Ishikawa (cell line): Measurements from ENCODE around the gene HOXD12.

ENCODE experiments used
- CEBPB ChIP-seq: IDR thresholded peaks from 2 replicates; pipeline ENCODE4 v1.6.1; 2012
- CREB1 ChIP-seq: IDR thresholded peaks from 2 replicates; pipeline ENCODE4 v1.6.1; 2012; ENCODE audit warnings: low read depth
- EGR1 ChIP-seq: IDR thresholded peaks from 2 replicates; pipeline ENCODE4 v1.6.1; 2012
- EP300 ChIP-seq: IDR thresholded peaks from 2 replicates; pipeline ENCODE4 v1.6.1; 2012; ENCODE audit warnings: borderline replicate concordance
- FOXM1 ChIP-seq: IDR thresholded peaks from 2 replicates; pipeline ENCODE4 v1.6.1; 2012; ENCODE audit warnings: low read depth, borderline replicate concordance
- MAX ChIP-seq: IDR thresholded peaks from 2 replicates; pipeline ENCODE4 v1.6.1; 2012
- NFIC ChIP-seq: IDR thresholded peaks from 2 replicates; pipeline ENCODE4 v1.6.1; 2012
- RAD21 ChIP-seq: IDR thresholded peaks from 2 replicates; pipeline ENCODE4 v1.6.1; 2012; ENCODE audit warnings: low read depth
- TAF1 ChIP-seq: IDR thresholded peaks from 2 replicates; pipeline ENCODE4 v1.6.1; 2012; ENCODE audit warnings: low read depth, mild to moderate bottlenecking
- TCF12 ChIP-seq: IDR thresholded peaks from 2 replicates; pipeline ENCODE4 v1.6.1; 2012; ENCODE audit warnings: low read depth
- TEAD4 ChIP-seq: IDR thresholded peaks from 2 replicates; pipeline ENCODE4 v1.6.1; 2012
- YY1 ChIP-seq: IDR thresholded peaks from 2 replicates; pipeline ENCODE4 v1.6.1; 2012; ENCODE audit warnings: low read depth
- ZBTB7A ChIP-seq: IDR thresholded peaks from 2 replicates; pipeline ENCODE4 v1.6.1; 2012; ENCODE audit warnings: low read depth
- TF ChIP-seq, protein P1 (sequence below): IDR thresholded peaks from 2 replicates; pipeline ENCODE4 v1.6.1; 2012
- TF ChIP-seq, protein P2 (sequence below): IDR thresholded peaks from 2 replicates; pipeline ENCODE4 v1.6.1; 2012; ENCODE audit warnings: low read depth, mild to moderate bottlenecking

HOXD12 gene

GRCh38 chr2:176109946-176110345 is 10.4 kb downstream of the HOXD12 start:
- TF ChIP-seq ZBTB7A (no peak), RAD21 (no peak), TEAD4 (no peak), EGR1 (no peak), TAF1 (no peak), FOXM1 (no peak), MAX (no peak), EP300 (no peak), CREB1 (no peak), TCF12 (no peak), CEBPB (no peak)
- TF ChIP-seq, protein P1, sequence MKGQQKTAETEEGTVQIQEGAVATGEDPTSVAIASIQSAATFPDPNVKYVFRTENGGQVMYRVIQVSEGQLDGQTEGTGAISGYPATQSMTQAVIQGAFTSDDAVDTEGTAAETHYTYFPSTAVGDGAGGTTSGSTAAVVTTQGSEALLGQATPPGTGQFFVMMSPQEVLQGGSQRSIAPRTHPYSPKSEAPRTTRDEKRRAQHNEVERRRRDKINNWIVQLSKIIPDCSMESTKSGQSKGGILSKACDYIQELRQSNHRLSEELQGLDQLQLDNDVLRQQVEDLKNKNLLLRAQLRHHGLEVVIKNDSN, result no peak

- TF ChIP-seq CEBPB, result no peak
- no peak for TF ChIP-seq RAD21
- no peak for TF ChIP-seq TAF1
- no peak for TF ChIP-seq ZBTB7A
- no peak for TF ChIP-seq YY1
- TF ChIP-seq NFIC, result no peak
- TF ChIP-seq TCF12, result no peak
- no peak for TF ChIP-seq EGR1
Measured at GRCh38 chr2:176110415-176111308, 11.1 kb downstream of the HOXD12 start.

DNA sequence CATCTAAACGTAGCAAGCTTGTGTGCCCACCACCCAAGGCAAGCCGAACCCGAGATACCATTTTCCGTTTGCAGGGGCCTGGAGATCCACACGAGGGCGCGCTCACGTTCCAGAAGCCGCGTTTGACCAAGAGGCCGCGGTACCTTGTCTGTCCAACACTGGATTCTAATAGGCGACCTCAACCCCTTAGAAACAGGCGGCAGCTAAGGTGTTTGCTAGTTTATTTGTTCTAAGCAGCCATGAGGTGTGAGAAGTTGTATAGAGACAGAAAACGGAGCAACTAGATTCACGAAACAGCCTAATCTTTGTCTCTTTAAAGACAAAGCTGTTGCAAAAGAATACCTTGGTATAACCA is 11.7 kb downstream of the HOXD12 start:
- no peak for TF ChIP-seq TEAD4
- peak; percentile 43; the same call in 1 of the 2 replicates for TF ChIP-seq RAD21

DNA sequence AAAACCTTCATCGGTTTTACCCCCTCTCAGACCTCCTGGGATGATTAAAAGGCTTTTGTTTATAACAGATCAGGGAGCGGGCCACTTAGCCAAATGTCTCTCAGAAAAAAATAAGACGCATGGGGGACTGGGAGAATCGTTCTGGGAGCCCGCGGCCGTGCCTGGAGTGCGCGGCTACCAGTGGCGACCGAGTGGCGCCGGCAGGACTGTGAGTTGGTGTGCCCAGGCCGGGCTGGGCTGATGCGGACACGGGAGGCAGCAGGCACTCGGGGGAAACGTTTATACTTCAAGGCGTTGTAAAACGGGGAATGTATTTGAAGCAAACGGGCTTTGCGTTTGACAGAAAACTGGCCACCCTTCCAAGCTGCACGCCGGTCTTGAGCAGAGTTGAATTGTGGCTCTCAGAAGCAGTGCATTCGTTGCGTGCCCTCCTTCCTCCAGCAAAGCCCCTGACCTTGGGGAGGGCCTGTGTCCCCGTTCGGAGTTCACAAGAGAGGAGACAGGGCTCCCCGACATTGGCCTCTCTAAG is 12.3 kb downstream of the HOXD12 start:
- TF ChIP-seq TCF12 (no peak), EGR1 (no peak), CEBPB (no peak), ZBTB7A (no peak), RAD21 (no peak), EP300 (no peak)

GRCh38 chr2:176112375-176113302 is 13.0 kb downstream of the HOXD12 start:
- TF ChIP-seq EP300 (no peak), YY1 (no peak), MAX (no peak), RAD21 (no peak), EGR1 (no peak), TAF1 (no peak), NFIC (no peak), CREB1 (no peak), TEAD4 (no peak), CEBPB (no peak), FOXM1 (no peak), TCF12 (no peak), ZBTB7A (no peak)
- TF ChIP-seq, protein P2, sequence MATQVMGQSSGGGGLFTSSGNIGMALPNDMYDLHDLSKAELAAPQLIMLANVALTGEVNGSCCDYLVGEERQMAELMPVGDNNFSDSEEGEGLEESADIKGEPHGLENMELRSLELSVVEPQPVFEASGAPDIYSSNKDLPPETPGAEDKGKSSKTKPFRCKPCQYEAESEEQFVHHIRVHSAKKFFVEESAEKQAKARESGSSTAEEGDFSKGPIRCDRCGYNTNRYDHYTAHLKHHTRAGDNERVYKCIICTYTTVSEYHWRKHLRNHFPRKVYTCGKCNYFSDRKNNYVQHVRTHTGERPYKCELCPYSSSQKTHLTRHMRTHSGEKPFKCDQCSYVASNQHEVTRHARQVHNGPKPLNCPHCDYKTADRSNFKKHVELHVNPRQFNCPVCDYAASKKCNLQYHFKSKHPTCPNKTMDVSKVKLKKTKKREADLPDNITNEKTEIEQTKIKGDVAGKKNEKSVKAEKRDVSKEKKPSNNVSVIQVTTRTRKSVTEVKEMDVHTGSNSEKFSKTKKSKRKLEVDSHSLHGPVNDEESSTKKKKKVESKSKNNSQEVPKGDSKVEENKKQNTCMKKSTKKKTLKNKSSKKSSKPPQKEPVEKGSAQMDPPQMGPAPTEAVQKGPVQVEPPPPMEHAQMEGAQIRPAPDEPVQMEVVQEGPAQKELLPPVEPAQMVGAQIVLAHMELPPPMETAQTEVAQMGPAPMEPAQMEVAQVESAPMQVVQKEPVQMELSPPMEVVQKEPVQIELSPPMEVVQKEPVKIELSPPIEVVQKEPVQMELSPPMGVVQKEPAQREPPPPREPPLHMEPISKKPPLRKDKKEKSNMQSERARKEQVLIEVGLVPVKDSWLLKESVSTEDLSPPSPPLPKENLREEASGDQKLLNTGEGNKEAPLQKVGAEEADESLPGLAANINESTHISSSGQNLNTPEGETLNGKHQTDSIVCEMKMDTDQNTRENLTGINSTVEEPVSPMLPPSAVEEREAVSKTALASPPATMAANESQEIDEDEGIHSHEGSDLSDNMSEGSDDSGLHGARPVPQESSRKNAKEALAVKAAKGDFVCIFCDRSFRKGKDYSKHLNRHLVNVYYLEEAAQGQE, result no peak
- TF ChIP-seq, protein P1, result no peak

- TF ChIP-seq ZBTB7A, result no peak
- no peak for TF ChIP-seq RAD21
- TF ChIP-seq CEBPB, result no peak
- no peak for TF ChIP-seq TCF12
- no peak for TF ChIP-seq CREB1
- TF ChIP-seq, protein P2, result no peak
- no peak for TF ChIP-seq FOXM1
- no peak for TF ChIP-seq MAX
- TF ChIP-seq, protein P1, result no peak
- no peak for TF ChIP-seq EGR1
- TF ChIP-seq EP300, result no peak
Measured at GRCh38 chr2:176114120-176114929, 14.7 kb downstream of the HOXD12 start.
